Activated naive CD4-positive, alpha-beta T cell (primary cell): ENCODE measurements around the gene CD244.
A peak's percentile ranks its signal among the peaks of the same experiment; 100 is the strongest.

Experiments
- DNase-seq, 4 experiments: peaks; one replicate each; lab custom pipeline; 2025; lab: John Stamatoyannopoulos, UW

The CD244 gene

GRCh38 chr1:160846281-160846680, 16.4 kb downstream of the CD244 start:
- DNase-seq: no peak

DNA sequence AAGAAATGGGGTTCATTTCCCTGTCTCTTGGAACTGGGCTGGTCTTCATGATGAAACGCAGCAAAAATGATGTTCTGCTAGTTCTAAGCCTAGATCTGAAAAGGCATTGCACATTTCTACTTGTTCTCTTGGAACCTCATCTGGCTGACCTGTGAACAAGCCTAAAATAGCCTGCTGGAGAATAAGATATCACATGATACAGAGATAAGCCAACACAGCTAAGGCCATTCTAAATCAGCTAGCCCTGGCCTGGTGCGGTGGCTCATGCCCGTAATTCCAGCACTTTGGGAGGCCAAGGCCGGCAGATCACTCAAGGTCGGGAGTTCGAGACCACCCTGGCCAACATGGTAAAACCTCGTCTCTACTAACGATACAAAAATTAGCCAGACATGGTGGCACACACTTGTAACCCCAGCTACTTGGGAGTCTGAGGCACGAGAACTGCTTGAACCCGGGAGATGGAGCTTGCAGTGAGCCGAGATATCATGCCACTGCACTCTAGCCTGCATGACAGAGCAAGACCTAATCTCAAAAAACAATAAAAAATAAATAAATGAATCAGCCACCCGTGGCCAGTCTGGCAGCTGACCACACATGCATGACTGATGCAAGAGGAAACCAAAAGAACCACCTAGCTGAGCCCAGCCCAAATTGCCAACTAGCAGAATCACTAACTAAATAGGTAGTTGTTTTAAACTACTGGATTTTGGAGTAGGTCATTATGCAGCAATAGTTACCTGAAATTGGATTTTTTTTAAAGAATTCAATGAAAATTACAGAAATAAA, 18.0 kb downstream of the CD244 start:
- no peak for DNase-seq

DNA sequence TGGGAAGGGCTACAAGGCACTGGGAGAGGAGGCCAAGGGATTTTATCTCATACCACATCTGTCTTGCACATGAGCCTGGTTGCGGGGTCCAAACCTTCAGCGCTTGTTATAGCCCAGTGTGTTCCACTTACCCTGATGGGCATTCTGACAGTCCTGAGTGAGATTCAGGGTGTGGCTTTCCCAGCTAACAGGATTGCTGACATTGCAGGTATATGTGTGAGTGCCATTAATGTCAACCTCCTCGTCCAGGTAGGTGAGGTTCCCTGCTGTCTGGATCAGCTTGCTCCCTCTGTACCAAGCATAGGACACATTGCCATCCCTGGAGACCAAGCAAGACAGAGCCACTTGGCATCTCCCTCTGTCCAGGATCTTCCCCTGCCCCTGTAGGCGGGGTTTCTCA, 21.6 kb downstream of the CD244 start:
- DNase-seq: no peak

GRCh38 chr1:160839746-160840145, 22.9 kb downstream of the CD244 start:
- no peak for DNase-seq

- DNase-seq: no peak
Measured at GRCh38 chr1:160838888-160839287, 23.8 kb downstream of the CD244 start.

DNA sequence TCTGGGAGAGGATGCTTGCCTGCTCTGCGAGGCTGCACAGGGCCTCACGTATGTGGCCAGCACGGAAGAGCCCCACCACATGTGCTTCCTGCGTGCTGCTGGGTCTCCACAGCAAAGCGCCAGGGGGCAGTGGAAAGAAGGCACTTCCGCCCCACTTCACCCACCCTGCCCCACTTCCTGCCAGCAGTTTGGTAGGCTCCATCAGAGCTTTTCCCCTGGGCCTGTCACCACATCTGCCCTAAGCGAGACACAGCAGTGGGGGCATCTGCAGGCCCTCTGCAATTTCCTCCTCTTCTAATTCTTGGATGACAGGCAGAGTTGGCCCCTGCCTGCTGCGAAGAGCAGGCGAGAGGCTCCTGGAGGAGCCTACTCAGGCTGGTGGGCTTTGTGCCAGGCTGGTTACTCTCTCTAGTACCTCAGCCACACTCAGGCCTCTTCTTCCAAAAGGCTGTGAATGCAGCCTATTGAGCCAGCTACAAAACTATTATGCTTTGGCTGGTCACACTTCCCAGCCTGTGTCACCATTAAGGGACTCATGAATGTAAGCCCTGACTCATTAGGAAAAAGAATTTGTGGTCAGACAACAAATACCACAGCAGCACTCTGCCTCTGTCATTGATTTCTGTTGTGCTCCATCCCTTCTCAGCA, 25.0 kb downstream of the CD244 start:
- peak; percentile 22 to 78 (median 48) for DNase-seq

DNA sequence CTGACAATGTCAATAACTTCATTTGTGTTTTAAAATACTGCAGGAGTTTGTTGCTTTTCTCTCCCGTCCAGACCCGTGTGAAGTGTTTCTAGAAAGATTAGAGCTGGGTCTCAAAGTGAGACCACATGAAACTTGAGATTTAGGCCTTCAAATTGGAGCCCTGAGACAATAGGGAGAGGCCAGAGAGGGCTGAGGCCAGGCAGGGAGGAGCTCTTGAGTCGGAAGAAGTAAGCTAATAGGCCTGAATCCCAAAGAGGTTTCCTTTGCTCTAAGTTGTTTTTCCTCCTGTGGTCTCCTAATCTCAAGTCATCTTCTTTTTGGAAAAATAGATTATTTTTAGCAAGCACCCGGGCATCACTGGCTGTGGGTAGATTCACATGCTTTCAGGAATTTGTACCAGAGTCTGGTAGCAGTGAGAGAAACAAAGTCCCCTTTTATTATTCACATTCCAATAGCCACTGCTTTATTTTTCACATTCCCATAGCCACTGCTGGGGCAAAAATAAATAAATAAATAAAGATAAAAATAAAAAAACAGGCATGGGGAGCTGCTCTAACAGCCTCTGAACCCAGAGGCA, 25.6 kb downstream of the CD244 start:
- DNase-seq: no peak

- no peak for DNase-seq
Measured at GRCh38 chr1:160836561-160836960, 26.1 kb downstream of the CD244 start.

- DNase-seq: no peak
Measured at GRCh38 chr1:160835751-160836150, 26.9 kb downstream of the CD244 start.

DNA sequence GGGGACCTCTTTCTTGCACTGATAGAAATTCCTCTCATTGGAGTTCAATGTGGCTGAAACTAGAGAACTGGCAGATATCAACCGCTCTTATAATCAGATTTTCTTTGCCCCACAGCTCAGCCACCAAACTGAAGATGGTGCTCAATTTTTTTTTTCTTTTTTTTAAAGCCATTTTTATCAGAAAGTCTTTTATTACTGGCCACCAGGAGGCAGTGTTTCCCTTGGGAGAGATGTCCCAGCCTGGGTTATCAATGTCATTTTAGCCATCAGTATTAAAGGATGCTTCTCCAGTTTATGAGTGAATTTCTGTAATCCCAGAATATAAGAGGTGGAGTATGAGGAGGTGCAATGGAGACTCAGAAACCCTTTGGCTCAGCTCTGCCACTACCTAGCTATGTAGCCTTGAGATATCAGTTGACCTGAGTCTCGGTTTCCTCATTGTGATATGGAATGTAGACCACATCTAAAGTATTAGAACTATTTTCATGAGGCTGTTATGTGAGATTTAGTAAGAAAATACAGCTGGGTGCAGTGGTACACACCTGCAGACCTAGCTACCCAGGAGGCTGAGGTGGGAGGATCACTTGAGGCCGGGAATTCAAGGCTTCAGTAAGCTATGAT, 27.6 kb downstream of the CD244 start:
- DNase-seq: no peak

GRCh38 chr1:160830321-160831153, 32.1 kb downstream of the CD244 start:
- DNase-seq: peak; percentile 22 to 81 (median 60)

GRCh38 chr1:160829766-160830165, 32.9 kb downstream of the CD244 start:
- no peak for DNase-seq

DNA sequence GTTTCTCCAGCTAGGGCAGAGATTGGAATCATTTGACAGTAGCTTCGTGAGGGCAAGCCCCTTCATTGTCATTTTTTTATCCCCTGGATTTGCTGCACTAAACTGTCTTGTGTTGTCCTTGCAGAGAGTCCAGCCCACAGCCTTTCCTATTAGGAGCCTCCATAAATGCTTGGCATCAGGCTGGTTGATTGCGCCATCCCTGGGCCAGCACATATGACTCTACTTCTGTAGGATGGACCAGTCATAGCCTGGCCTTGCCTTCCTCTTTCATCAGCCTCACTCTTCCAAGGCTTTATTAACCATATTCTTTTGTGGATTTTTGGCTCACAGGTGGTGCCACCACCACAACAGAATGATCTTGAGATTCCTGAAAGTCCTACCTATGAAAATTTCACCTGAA, 35.3 kb downstream of the CD244 start:
- DNase-seq: no peak

GRCh38 chr1:160826546-160826945, 36.1 kb downstream of the CD244 start:
- no peak for DNase-seq

DNA sequence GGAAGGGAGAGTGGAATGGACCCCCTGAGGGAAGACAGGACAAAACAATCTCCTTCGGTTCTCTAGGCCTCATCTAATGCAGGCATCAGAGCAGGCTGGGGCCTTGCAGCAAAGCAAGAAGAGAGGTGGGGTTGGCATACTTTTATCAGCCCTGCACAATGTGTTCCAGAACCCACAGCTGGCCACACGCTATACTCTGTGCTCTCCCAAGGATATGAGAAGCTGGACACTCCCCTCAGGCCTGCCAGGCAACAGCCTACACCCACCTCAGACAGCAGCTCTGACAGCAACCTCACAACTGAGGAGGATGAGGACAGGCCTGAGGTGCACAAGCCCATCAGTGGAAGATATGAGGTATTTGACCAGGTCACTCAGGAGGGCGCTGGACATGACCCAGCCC, 39.4 kb downstream of the CD244 start:
- DNase-seq: no peak

- no peak for DNase-seq
Measured at GRCh38 chr1:160821627-160822026, 41.1 kb downstream of the CD244 start.

DNA sequence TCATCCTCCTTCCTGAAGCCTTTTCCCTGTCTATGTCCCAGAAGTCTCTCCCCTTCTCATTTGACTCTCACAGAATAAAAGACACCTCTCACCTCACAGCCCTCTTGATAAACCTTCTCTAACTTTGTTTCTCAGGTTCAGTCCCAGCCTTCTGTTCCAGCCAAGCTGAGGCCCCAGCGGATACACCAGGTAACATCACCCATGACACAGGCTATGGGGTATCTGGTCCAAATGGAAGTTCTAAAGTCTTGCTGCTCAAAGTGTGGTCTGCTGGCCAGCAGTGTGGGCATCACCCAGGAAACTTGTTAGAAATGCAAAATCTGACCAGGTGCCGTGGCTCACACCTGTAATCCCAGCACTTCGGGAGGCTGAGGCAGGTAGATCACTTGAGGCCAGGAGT, 43.5 kb downstream of the CD244 start:
- DNase-seq: no peak

GRCh38 chr1:160818207-160818937, 44.3 kb downstream of the CD244 start:
- no peak for DNase-seq

DNA sequence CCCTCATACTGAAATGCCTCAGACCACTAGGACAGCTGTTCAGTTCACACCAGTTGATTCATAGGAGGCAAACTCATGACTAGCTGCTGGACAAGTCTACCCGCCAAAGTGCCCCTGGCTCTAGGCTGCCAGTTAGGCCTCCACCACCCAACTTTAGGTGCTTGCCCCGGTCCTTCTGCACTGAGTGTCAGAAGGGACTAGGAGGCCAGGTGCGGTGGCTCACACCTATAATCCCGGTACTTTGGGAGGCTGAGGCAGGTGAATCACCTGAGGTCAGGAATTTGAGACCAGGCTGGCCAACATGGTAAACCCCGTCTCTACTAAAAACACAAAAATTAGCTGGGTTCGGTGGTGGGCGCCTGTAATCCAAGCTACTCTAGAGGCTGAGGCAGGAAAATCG, 47.8 kb downstream of the CD244 start:
- DNase-seq: no peak

- DNase-seq: no peak
Measured at GRCh38 chr1:160814316-160814715, 48.4 kb downstream of the CD244 start.

DNA sequence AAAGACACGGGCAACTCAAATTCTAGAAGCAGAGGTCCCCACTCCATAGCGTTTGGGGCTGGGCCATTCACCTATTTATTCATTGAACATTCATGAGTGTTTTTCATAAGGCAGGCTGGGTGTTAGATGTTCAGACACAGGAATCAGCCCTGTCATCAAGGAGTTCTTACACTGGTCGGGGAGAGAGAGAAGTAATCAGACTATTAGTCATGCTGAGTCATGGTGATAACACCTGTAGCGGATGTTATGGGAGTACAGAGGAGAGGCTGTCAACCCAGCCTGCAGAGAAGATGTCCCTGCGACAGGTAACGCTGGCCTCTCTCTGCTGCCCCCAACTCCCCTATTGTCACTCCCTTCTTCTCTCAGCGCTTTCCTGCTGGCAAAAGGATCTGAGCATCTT, 49.5 kb downstream of the CD244 start:
- no peak for DNase-seq
